GM23248 (cell line): ENCODE data around the gene SNX11. TPM values are rescaled to one million over a fixed set of nuclear protein-coding genes. Genes with fewer than 3 reads are reported as not detected.

ENCODE experiments used
- DNase-seq: peaks from one replicate; pipeline ENCODE4 v3.0.0-alpha.2; 2015
- H2AFZ ChIP-seq: fragments of 200-600 bp; sonication (generic); 2 replicates; pipeline ENCODE4 v1.6.1; 2016; ENCODE audit warnings: antibody characterized with exemption
- H3F3A ChIP-seq: fragments of 200-600 bp; sonication (generic); 2 replicates; pipeline ENCODE4 v1.6.1; 2016; ENCODE audit warnings: mild to moderate bottlenecking, antibody characterized with exemption, mixed run types; ENCODE audit not compliant: insufficient read depth
- H3K27ac ChIP-seq: fragments of 200-600 bp; sonication (generic); 2 replicates; pipeline ENCODE4 v1.5.1; 2016; ENCODE audit warnings: mild to moderate bottlenecking
- H3K27me3 ChIP-seq: fragments of 200-600 bp; sonication (generic); replicated peaks from 2 replicates; pipeline ENCODE4 v1.6.1; 2016; ENCODE audit warnings: mild to moderate bottlenecking; ENCODE audit not compliant: insufficient read depth
- H3K36me3 ChIP-seq: fragments of 200-600 bp; sonication (generic); 2 replicates; pipeline ENCODE4 v1.6.1; 2016; ENCODE audit warnings: low read depth, mild to moderate bottlenecking
- H3K4me1 ChIP-seq: fragments of 200-600 bp; sonication (generic); 2 replicates; pipeline ENCODE4 v1.6.1; 2016; ENCODE audit warnings: mild to moderate bottlenecking; ENCODE audit not compliant: insufficient read depth
- H3K4me2 ChIP-seq: fragments of 200-600 bp; sonication (generic); one replicate; pipeline ENCODE4 v1.6.1; 2016; ENCODE audit warnings: mild to moderate bottlenecking; ENCODE audit not compliant: unreplicated experiment
- H3K4me3 ChIP-seq: fragments of 200-600 bp; sonication (generic); 2 replicates; pipeline ENCODE4 v1.5.1; 2016; ENCODE audit warnings: mild to moderate bottlenecking
- H3K79me2 ChIP-seq: fragments of 200-600 bp; sonication (generic); 2 replicates; pipeline ENCODE4 v1.6.1; 2016; ENCODE audit warnings: mild to moderate bottlenecking; ENCODE audit not compliant: insufficient read depth
- H3K9ac ChIP-seq: fragments of 200-600 bp; sonication (generic); 2 replicates; pipeline ENCODE4 v1.6.1; 2016; ENCODE audit warnings: mild to moderate bottlenecking
- H3K9me2 ChIP-seq: fragments of 200-600 bp; sonication (generic); 2 replicates; pipeline ENCODE4 v1.6.1; 2016; ENCODE audit warnings: mixed run types, mild to moderate bottlenecking, moderate library complexity; ENCODE audit not compliant: insufficient read depth
- H3K9me3 ChIP-seq: fragments of 200-600 bp; sonication (generic); one replicate; pipeline ENCODE4 v1.6.1; 2017; ENCODE audit warnings: low read depth
- H4K20me1 ChIP-seq: fragments of 200-600 bp; sonication (generic); 2 replicates; pipeline ENCODE4 v1.6.0; 2016; ENCODE audit not compliant: insufficient read depth
- EZH2 ChIP-seq: fragments of 200-600 bp; sonication (generic); IDR thresholded peaks from 2 replicates; pipeline ENCODE4 v1.6.1; 2018; ENCODE audit warnings: antibody characterized with exemption, mild to moderate bottlenecking; ENCODE audit not compliant: insufficient read depth, poor library complexity, severe bottlenecking
- EZH2phosphoT487 ChIP-seq: fragments of 200-600 bp; sonication (generic); IDR thresholded peaks from 2 replicates; pipeline ENCODE4 v1.6.1; 2018; ENCODE audit warnings: antibody characterized with exemption, moderate library complexity, mild to moderate bottlenecking, low read depth; ENCODE audit not compliant: insufficient read depth
- WGBS, 2 experiments: methylation state at CpG; one replicate each; pipeline ENCODE4 v1.1.6; 2015 to 2017; ENCODE audit warnings: low lambda C conversion rate in 2 of 2, low coverage in 1 of 2; ENCODE audit errors: missing lambda C conversion rate in 2 of 2; 5-methylcytosine and 5-hydroxymethylcytosine counted together
- in situ Hi-C: fragments of 300-500 bp; cut with MboI; formaldehyde crosslinking; loops from 2 replicates; pipeline ENCODE4 v1.15.0; 2020
- polyA plus RNA-seq: library from polyadenylated mRNA; unstranded; fragments of >200 nt; fragmentation: Nextera tagmentation; extraction: Ambion mirVana; gene quantifications from 2 replicates; pipeline ENCODE4 v1.2.1, GENCODE V29; 2016
- total RNA-seq: library from RNA; depleted of rRNA; stranded (reverse); fragments of >200 nt; shearing (Covaris generic); gene quantifications from 2 replicates; pipeline ENCODE4 v1.2.3, GENCODE V29; 2014

Gene SNX11
- total and polyA plus RNA-seq, 2 experiments from 2014 or later: 14.7 to 17.5 TPM

DNA sequence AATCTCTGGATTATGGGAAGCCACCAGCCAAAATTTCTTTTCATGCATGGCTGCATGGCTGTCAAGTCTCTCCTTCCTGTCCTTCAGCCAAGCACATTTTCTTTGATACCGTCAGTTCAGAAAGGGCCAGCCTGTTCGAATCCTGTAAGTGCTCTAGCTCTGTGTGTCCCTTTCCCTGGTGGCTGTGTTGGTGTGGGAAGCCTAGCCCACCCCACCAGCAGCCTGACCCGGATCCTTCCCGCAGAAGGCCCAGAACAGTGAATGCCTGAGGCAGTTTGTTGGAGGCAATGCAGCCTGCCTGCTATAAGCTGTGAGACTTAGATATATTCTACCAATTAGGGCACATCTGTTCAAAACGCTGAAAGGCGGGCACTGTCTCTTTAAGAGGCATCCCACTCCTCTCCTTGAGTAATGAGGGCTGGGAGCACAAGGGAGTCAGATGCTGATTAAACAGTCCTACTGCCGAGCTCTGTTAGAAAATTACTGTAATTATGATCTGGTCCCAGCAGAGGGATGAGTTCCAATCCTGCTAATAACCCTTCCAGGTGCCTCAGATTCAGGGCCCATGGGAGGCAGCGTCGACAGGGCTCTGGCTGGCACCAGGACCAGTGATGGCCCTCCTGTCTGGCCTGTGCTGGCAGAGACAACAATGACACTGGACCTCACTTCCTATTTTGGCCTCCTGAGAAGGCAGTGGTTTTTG, 18.4 kb downstream of the SNX11 start:
- DNase-seq: no peak
- no peak for TF ChIP-seq EZH2
- no peak for TF ChIP-seq EZH2phosphoT487

DNA sequence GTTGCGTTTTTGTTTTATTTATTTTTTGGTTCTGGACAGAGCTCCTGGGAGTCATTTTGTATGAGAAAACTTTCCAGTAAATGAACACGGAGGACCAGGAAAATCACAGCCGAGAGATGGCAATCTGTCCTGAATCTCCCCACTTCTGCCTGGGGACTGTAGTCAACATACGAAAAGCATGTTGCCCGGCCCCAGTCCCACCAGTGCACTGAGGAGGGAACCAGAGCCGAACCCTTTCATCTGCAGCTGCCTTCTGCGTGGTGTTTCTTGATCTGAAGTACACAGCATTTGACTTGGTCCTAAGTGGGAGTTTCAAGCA, 18.9 kb downstream of the SNX11 start:
- Histone ChIP-seq H3K4me3 (no peak overlapping the region), H3K4me1 (0 out of 2 replicates have a peak, but pooled peaks cover 9% of the 10 kb centered on the region), H3K36me3 (0 out of 2 replicates have a peak, but pooled peaks cover 7% of the 10 kb centered on the region), H3K9me3 (no peaks in the 10 kb centered on the region), H3F3A (0 out of 2 replicates have a peak, but pooled peaks cover 6% of the 10 kb centered on the region), H3K4me2 (no peak overlapping the region), H3K27ac (no peak overlapping the region), H3K9ac (no peak overlapping the region), H3K9me2 (no peaks in the 10 kb centered on the region), H2AFZ (no peak overlapping the region), H3K79me2 (no peaks in the 10 kb centered on the region), H3K27me3 (no peaks in the 10 kb centered on the region), H4K20me1 (no peaks in the 10 kb centered on the region)
- DNase-seq: no peak
- WGBS, 2 experiments: 83 to 91% methylated on average over 7 of the region's 7 CpGs
- TF ChIP-seq EZH2 (no peak), EZH2phosphoT487 (no peak)
- in situ Hi-C loops: no loop called here

More for the DNA sequence above, 18.4 kb downstream of the SNX11 start:
- Histone ChIP-seq H3K4me2 (no peak overlapping the region), H3K79me2 (no peaks in the 10 kb centered on the region), H3F3A (0 out of 2 replicates have a peak, but pooled peaks cover 6% of the 10 kb centered on the region), H3K4me1 (0 out of 2 replicates have a peak, but pooled peaks cover 9% of the 10 kb centered on the region), H3K27me3 (no peaks in the 10 kb centered on the region), H3K4me3 (no peak overlapping the region), H3K9me2 (no peaks in the 10 kb centered on the region), H3K36me3 (peaks cover 12% of the 10 kb centered on the region; the same call in 1 of the 2 replicates), H4K20me1 (no peaks in the 10 kb centered on the region), H3K9me3 (no peaks in the 10 kb centered on the region), H3K27ac (no peak overlapping the region), H2AFZ (no peak overlapping the region), H3K9ac (no peak overlapping the region)
- 72 to 78% methylated on average over 9 of the region's 9 CpGs for WGBS, 2 experiments
- in situ Hi-C loops: no loop called here

DNA sequence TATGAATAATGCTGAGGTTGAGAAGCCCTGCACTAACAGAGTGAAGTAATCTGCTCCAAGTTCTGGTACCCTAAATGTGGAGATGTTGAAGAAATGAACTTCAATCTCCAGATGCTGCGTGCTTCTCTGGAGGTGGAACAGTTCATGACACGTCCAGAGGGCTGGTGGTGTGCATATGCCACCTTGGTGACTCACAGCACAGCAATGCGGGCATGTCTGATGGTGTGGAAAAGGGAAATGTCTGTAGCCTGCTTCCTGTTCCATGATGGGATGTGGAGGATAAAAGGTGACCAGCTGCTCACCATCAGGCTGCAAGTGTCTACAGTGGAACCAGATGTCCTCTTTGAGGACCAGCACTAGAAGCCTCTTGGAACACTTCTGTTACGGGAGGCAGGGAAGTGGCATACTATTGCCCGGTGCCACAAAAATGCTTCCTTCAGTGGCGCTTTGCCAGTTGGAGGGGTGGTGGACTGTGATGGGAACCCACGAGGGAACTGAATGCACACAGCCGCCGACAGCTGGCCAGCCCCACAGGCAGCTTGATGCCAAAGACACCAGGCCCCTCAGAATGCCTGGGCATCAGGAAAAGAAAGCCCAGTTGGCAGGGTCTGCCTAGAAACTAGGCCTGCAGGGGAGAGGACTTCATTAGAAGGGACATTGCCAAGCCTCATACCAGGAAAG, 19.9 kb downstream of the SNX11 start:
- H3K4me3 ChIP-seq: no peak overlapping the region
- no peak overlapping the region for H2AFZ ChIP-seq
- H3F3A ChIP-seq: 0 out of 2 replicates have a peak, but pooled peaks cover 6% of the 10 kb centered on the region
- H3K4me1 ChIP-seq: 0 out of 2 replicates have a peak, but pooled peaks cover 9% of the 10 kb centered on the region
- H3K27me3 ChIP-seq: no peaks in the 10 kb centered on the region
- H3K9me3 ChIP-seq: no peaks in the 10 kb centered on the region
- H3K4me2 ChIP-seq: no peak overlapping the region
- no peaks in the 10 kb centered on the region for H4K20me1 ChIP-seq
- H3K9ac ChIP-seq: no peak overlapping the region
- H3K27ac ChIP-seq: no peak overlapping the region
- H3K79me2 ChIP-seq: no peaks in the 10 kb centered on the region
- WGBS, 2 experiments: 52 to 57% methylated on average over 9 of the region's 9 CpGs
- DNase-seq: peak; percentile 54
- no peaks in the 10 kb centered on the region for H3K9me2 ChIP-seq
- TF ChIP-seq EZH2phosphoT487: no peak
- TF ChIP-seq EZH2: no peak
- 0 out of 2 replicates have a peak, but pooled peaks cover 4% of the 10 kb centered on the region for H3K36me3 ChIP-seq
- in situ Hi-C loops: no loop called here

DNA sequence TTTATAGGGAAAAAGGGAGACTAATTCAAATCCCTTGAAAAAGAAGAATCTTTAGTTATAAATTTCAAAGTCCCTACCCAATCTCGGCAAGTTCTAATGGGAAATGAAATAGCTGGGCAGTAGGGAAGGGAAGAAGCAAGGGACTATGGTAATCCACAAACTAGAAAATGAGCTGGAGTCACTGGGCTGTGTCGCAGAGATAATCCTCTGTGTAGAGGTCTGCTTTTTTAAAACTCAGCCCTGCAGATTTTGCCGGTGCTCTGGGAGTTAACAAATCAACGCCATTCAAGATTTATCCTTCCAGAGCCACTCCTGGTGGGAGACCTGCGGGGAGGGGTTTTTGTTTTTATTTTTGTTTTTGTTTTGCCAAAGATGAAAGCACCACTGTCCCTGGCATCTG, 20.8 kb downstream of the SNX11 start:
- WGBS, 2 experiments: 30 to 40% methylated on average over 5 of the region's 5 CpGs
- no peak overlapping the region for H3K4me2 ChIP-seq
- H3K4me1 ChIP-seq: 0 out of 2 replicates have a peak, but pooled peaks cover 9% of the 10 kb centered on the region
- H3K36me3 ChIP-seq: no peaks in the 10 kb centered on the region
- no peak overlapping the region for H3K27ac ChIP-seq
- no peak overlapping the region for H2AFZ ChIP-seq
- no peak overlapping the region for H3K9ac ChIP-seq
- no peak overlapping the region for H3K4me3 ChIP-seq
- 0 out of 2 replicates have a peak, but pooled peaks cover 6% of the 10 kb centered on the region for H3F3A ChIP-seq
- in situ Hi-C loops: no loop called here
- no peaks in the 10 kb centered on the region for H4K20me1 ChIP-seq
- H3K9me2 ChIP-seq: no peaks in the 10 kb centered on the region
- no peak for DNase-seq
- no peaks in the 10 kb centered on the region for H3K27me3 ChIP-seq
- no peaks in the 10 kb centered on the region for H3K9me3 ChIP-seq
- no peak for TF ChIP-seq EZH2phosphoT487
- H3K79me2 ChIP-seq: no peaks in the 10 kb centered on the region
